PC-3 (cell line): ENCODE data around the gene KISS1R. TPM values are rescaled to one million over a fixed set of nuclear protein-coding genes. Genes with fewer than 3 reads are reported as not detected.

ENCODE experiments used
- ATAC-seq: fragments of 200-7000 bp; cut with Tn5 transposase; 2 replicates; pipeline ENCODE4 v1.9.1; 2020; ENCODE audit warnings: mild to moderate bottlenecking, moderate library complexity
- BruUV-seq: library from RNA; stranded (reverse); fragments of 400-500 nt; replicated peaks from 2 replicates; lab custom pipeline; 2021; lab: Mats Ljungman, UMichigan
- CTCF ChIA-PET: fragments of 300-600 bp; sonication (Branson Sonifier 250); formaldehyde crosslinking; loops from one replicate; lab custom pipeline; 2022; ENCODE audit warnings: antibody characterized with exemption; lab: Charles Lee
- POLR2A ChIA-PET: fragments of 300-600 bp; sonication (Branson Sonifier 250); formaldehyde crosslinking; loops from one replicate; lab custom pipeline; 2022; ENCODE audit warnings: antibody characterized with exemption; ENCODE audit not compliant: unreplicated experiment; lab: Charles Lee
- DNase-seq: peaks from one replicate; pipeline ENCODE4 v3.0.0-alpha.2; 2015
- H2AFZ ChIP-seq: fragments of 300-600 bp; sonication (generic); 2 replicates; pipeline ENCODE4 v1.6.0; 2016; ENCODE audit warnings: antibody characterized with exemption, low read length
- H3F3A ChIP-seq: fragments of 300-600 bp; sonication (generic); one replicate; pipeline ENCODE4 v1.6.0; 2017; ENCODE audit warnings: antibody characterized with exemption, low read length, control low read depth, mild to moderate bottlenecking; ENCODE audit not compliant: unreplicated experiment
- H3K27ac ChIP-seq: fragments of 300-600 bp; sonication (generic); 2 replicates; pipeline ENCODE4 v1.5.1; 2016; ENCODE audit warnings: mild to moderate bottlenecking, low read length
- H3K27me3 ChIP-seq: fragments of 300-600 bp; sonication (generic); 2 replicates; pipeline ENCODE4 v1.6.1; 2016; ENCODE audit warnings: low read length, mixed read lengths
- H3K36me3 ChIP-seq: fragments of 300-600 bp; sonication (generic); 2 replicates; pipeline ENCODE4 v1.6.1; 2016; ENCODE audit warnings: low read depth, mixed run types, low read length, mixed read lengths
- H3K4me1 ChIP-seq: fragments of 300-600 bp; sonication (generic); 2 replicates; pipeline ENCODE4 v1.5.1; 2016; ENCODE audit warnings: low read length; ENCODE audit not compliant: insufficient read depth
- H3K4me2 ChIP-seq: fragments of 300-600 bp; sonication (generic); 2 replicates; pipeline ENCODE4 v1.6.0; 2016; ENCODE audit warnings: low read length
- H3K4me3 ChIP-seq: fragments of 300-600 bp; sonication (generic); 2 replicates; pipeline ENCODE4 v1.5.1; 2016; ENCODE audit warnings: mild to moderate bottlenecking, low read length, mixed read lengths
- H3K79me2 ChIP-seq: fragments of 300-600 bp; sonication (generic); 2 replicates; pipeline ENCODE4 v1.6.1; 2017; ENCODE audit warnings: low read length, mixed read lengths
- H3K9ac ChIP-seq: fragments of 300-600 bp; sonication (generic); 2 replicates; pipeline ENCODE4 v1.6.0; 2016; ENCODE audit warnings: mild to moderate bottlenecking, low read length
- H3K9me2 ChIP-seq: fragments of 300-600 bp; sonication (generic); replicated peaks from 2 replicates; pipeline ENCODE4 v1.6.1; 2016; ENCODE audit warnings: mixed run types, low read length, mixed read lengths
- H3K9me3 ChIP-seq: fragments of 300-600 bp; sonication (generic); 2 replicates; pipeline ENCODE4 v1.6.1; 2016; ENCODE audit warnings: low read length, mixed read lengths
- H4K20me1 ChIP-seq: fragments of 300-600 bp; sonication (generic); 2 replicates; pipeline ENCODE4 v1.6.1; 2016; ENCODE audit warnings: low read length, mixed read lengths
- CTCF ChIP-seq: fragments of 300-600 bp; sonication (generic); conservative IDR thresholded peaks from 2 replicates; pipeline ENCODE4 v1.5.1; 2017; ENCODE audit warnings: antibody characterized with exemption, low read depth, mild to moderate bottlenecking, low read length
- EZH2 ChIP-seq: fragments of 300-600 bp; sonication (generic); IDR thresholded peaks from one replicate; pipeline ENCODE4 v1.6.1; 2017; ENCODE audit warnings: antibody characterized with exemption, mild to moderate bottlenecking, low read length; ENCODE audit not compliant: unreplicated experiment
- EZH2phosphoT487 ChIP-seq: fragments of 300-600 bp; sonication (generic); IDR thresholded peaks from 2 replicates; pipeline ENCODE4 v1.6.1; 2018; ENCODE audit warnings: mild to moderate bottlenecking, antibody characterized with exemption, low read length, borderline replicate concordance
- intact Hi-C: fragments of 100-400 bp; cut with micrococcal nuclease; formaldehyde crosslinking; loops from 2 replicates; pipeline ENCODE4 v1.9.0; 2023
- total RNA-seq: library from RNA; depleted of rRNA; stranded (reverse); fragments of >200 nt; gene quantifications from 2 replicates; pipeline ENCODE4 v1.2.3, GENCODE V29; 2014

The KISS1R gene
- total RNA-seq, 1 experiment from 2014 or later = 3.9 TPM

GRCh38 chr19:907183-907853 is 9.8 kb upstream of the KISS1R start:
- no peaks in the 10 kb centered on the region for H3K36me3 ChIP-seq
- no peak overlapping the region for H3K9ac ChIP-seq
- no peak for DNase-seq
- no peaks in the 10 kb centered on the region for H3K27me3 ChIP-seq
- no TSS peak for BruUV-seq
- H2AFZ ChIP-seq = no peak overlapping the region
- ChIA-PET POLR2A (interaction anchor here (0.5 to 0.6 kb wide), 2 partner anchors 9 to 246 kb away, joined by 3 read pairs; no protein-coding TSS in a partner anchor), CTCF (no interaction called here)
- peaks cover 9% of the 10 kb centered on the region for H3K4me1 ChIP-seq
- H3F3A ChIP-seq = no peaks in the 10 kb centered on the region
- no peaks in the 10 kb centered on the region for H3K9me2 ChIP-seq
- no peaks in the 10 kb centered on the region for H3K9me3 ChIP-seq
- H3K4me2 ChIP-seq = no peak overlapping the region
- no peak overlapping the region for H3K27ac ChIP-seq
- H3K4me3 ChIP-seq = no peak overlapping the region
- ATAC-seq = no peak
- no peak for TF ChIP-seq CTCF
- TF ChIP-seq EZH2 = no peak
- peaks cover 61% of the 10 kb centered on the region for H3K79me2 ChIP-seq
- H4K20me1 ChIP-seq = no peaks in the 10 kb centered on the region
- intact Hi-C loops = no loop called here

DNA sequence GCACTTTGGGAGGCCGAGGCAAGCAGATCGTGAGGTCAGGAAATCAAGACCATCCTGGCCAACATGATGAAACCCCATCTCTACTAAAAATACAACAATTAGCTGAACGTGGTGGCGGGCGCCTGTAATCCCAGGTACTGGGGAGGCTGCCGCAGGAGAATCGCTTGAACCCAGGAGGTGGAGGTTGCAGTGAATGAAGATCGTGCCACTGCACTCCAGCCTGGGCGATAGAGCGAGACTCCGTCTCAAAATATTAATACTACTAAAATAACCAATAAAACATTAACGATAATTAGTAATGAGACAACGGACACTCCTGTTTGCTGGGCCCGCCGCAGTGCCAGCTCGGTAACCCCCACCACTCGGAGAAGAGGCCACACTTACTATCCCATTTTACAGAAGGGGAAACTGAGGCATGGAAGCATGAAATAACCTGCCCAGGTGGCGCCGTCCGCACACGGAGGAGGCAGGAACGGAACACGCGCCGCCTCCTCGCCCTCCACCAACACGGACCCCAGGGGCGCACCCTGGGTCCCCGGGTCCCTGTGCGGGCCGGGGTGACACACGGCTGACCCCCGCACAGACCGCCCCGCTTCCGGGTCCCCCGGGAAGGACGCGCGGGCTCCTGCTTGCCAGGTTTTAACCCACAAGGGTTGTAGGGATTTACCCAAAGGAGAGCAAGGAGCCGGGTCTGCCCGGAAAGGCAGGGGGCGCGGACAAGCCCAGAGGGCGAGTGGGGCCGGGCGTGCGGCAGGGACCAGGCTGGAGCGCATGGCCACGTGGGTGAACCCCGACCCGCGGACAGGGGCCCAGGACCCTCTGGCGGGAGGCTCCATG is 5.7 kb upstream of the KISS1R start:
- no peak overlapping the region for H3K9ac ChIP-seq

More for the DNA sequence above, 5.7 kb upstream of the KISS1R start:
- H2AFZ ChIP-seq = no peak overlapping the region
- H3K9me2 ChIP-seq = no peaks in the 10 kb centered on the region
- DNase-seq = no peak
- H4K20me1 ChIP-seq = no peaks in the 10 kb centered on the region
- CTCF ChIA-PET = no interaction called here
- H3K4me3 ChIP-seq = peak overlapping the region; percentile 53
- H3K9me3 ChIP-seq = no peaks in the 10 kb centered on the region
- peak overlapping the region; percentile 72 for H3K4me2 ChIP-seq
- H3K27me3 ChIP-seq = no peaks in the 10 kb centered on the region
- H3K79me2 ChIP-seq = peaks cover 46% of the 10 kb centered on the region
- no TSS peak for BruUV-seq
- no peaks in the 10 kb centered on the region for H3K36me3 ChIP-seq
- H3F3A ChIP-seq = no peaks in the 10 kb centered on the region
- TF ChIP-seq EZH2phosphoT487 = no peak
- TF ChIP-seq CTCF = no peak
- TF ChIP-seq EZH2 = no peak
- peaks cover 9% of the 10 kb centered on the region for H3K4me1 ChIP-seq
- POLR2A ChIA-PET = no interaction called here
- intact Hi-C loops = no loop called here
- H3K27ac ChIP-seq = no peak overlapping the region
- no peak for ATAC-seq
